Measurements from ENCODE around the gene DISP3.
A peak's percentile ranks its signal among the peaks of the same experiment; 100 is the strongest.

Gene DISP3, protein sequence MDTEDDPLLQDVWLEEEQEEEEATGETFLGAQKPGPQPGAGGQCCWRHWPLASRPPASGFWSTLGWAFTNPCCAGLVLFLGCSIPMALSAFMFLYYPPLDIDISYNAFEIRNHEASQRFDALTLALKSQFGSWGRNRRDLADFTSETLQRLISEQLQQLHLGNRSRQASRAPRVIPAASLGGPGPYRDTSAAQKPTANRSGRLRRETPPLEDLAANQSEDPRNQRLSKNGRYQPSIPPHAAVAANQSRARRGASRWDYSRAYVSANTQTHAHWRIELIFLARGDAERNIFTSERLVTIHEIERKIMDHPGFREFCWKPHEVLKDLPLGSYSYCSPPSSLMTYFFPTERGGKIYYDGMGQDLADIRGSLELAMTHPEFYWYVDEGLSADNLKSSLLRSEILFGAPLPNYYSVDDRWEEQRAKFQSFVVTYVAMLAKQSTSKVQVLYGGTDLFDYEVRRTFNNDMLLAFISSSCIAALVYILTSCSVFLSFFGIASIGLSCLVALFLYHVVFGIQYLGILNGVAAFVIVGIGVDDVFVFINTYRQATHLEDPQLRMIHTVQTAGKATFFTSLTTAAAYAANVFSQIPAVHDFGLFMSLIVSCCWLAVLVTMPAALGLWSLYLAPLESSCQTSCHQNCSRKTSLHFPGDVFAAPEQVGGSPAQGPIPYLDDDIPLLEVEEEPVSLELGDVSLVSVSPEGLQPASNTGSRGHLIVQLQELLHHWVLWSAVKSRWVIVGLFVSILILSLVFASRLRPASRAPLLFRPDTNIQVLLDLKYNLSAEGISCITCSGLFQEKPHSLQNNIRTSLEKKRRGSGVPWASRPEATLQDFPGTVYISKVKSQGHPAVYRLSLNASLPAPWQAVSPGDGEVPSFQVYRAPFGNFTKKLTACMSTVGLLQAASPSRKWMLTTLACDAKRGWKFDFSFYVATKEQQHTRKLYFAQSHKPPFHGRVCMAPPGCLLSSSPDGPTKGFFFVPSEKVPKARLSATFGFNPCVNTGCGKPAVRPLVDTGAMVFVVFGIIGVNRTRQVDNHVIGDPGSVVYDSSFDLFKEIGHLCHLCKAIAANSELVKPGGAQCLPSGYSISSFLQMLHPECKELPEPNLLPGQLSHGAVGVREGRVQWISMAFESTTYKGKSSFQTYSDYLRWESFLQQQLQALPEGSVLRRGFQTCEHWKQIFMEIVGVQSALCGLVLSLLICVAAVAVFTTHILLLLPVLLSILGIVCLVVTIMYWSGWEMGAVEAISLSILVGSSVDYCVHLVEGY (N-terminal part only)

GRCh38 chr1:11478571-11479374, at the start of gene DISP3:
Gene DISP3, plus strand, starts transcription at chr1:11479155. Its CDS starts 21,838 bp downstream, at chr1:11500993.
- peak; percentile 58 to 67 for DNase-seq

- no peak for DNase-seq
These were observed 49.7 kb upstream of the DISP3 start for GRCh38 chr1:11429226-11429625.

GRCh38 chr1:11429935-11430334, 49.0 kb upstream of the DISP3 start:
- no peak for DNase-seq

- no peak for DNase-seq
These were observed 46.9 kb upstream of the DISP3 start for GRCh38 chr1:11431941-11432507.

- no peak for DNase-seq
These were observed 46.4 kb upstream of the DISP3 start for GRCh38 chr1:11432526-11432925.

DNA sequence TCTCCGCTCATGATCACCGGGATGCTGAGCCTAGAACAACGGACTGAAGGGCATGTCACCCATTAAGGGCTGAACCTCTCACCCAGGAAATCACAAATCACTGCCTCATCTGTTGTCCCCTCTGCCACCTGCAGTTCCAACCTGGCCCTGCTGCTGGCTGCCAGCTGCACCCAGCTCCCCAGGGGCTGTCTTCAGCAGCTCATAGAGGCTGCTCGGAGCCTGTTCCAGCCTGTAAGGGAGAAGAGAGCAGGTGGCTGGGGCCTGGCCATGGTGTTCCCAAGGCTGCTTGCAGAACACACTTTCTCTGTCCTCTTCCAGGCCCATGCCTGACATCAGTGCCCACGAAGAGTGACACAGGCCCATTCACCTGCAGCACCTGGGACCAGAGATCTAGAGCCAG, 44.5 kb upstream of the DISP3 start:
- DNase-seq, result no peak

GRCh38 chr1:11434926-11435325, 44.0 kb upstream of the DISP3 start:
- DNase-seq, result no peak

DNA sequence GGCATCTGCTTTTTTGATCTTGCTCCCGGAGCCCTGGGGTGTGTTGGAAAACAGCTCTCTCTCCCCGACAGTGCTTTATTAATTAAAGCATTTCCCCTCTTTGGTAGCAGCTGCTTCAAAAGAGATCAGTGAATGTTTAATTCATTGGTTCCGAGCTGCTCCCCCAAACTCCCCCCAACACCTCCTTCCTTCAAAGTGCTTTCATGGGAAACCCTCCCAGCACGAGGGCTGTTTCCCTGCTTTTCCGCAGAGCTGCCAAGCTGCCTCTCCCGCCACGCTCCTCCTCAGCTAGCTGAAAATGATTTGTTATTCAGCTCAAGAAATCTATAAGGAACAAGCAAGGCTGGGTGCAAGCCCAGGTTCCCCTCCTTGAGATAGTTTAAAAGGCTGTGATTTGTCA, 40.0 kb upstream of the DISP3 start:
- DNase-seq, result no peak

- no peak for DNase-seq
These were observed 37.6 kb upstream of the DISP3 start for GRCh38 chr1:11441211-11441952.

DNA sequence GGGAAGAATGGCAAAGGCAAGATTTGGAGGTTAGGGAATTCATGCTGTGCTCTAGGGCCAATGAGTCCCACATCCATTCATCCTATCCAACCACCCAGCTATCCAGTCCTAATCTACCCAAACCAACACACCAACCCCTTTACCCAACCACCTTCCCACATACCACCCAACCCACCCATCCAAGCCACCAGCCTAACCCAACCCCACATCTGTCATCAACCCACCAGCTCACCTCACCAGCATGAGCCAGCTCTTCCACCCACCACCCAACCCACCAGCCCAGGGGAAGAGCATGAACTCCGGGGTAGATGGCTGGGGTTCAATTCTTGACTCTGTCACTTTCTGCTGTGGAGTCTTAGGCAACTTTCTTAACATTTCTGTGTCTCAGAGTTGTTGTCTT, 35.9 kb upstream of the DISP3 start:
- DNase-seq, result no peak

DNA sequence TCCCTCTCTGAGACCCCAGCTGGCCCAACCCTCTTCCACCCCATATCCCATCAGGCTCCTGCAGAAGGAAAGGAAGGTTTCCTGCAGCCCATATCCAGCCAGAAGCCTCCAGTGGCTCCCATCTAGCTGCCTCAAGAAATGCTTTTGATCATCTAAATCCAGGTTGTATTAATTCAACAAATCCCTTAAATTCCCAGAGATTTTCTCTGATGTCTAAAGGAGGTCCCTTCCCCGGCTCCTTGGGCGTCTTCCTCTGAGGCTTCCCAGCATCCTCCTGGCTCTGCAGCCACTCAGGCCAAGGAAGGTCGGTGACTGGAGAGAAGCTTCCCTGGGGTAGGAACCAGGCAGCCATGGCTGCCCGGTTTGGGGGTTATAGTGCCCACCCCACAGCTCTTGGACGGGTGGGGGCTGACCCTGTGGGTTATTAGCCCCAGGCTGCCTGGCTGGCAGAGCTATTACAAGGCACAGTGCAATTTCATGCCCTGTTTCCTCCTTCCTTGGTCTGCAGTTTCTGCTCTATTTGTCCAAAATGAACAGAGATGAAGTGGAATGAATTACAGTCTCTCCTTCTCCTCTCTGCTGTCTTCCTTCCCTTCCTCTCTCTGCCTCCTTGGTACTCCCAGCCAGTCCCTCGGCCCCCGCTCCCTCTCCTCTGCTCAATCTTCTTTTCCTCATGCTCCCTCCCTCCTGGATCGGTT, 34.8 kb upstream of the DISP3 start:
- no peak for DNase-seq

DNA sequence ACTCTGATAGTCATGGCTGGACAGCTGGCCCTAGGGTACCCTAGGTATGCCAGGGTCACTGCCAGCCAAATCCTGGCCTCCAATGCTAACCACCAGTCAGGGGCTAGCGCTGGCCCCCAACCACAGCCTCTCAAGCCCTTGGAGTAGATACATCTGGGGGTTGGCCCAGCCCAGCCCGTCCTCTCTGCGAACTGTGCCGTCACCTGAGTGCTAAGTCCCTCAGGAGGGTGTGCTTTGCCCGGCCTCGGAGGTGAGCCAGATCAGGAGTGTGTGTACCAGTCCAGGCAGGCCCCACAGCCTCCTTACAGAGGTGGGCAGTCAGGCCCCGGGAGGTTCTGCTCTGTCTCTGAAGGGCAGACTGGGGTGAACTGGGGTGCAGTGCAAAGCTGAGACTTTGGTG, 34.0 kb upstream of the DISP3 start:
- DNase-seq, result no peak

- DNase-seq, result no peak
These were observed 31.1 kb upstream of the DISP3 start for GRCh38 chr1:11447903-11448302.

- no peak for DNase-seq
These were observed 30.4 kb upstream of the DISP3 start for GRCh38 chr1:11448373-11449099.

DNA sequence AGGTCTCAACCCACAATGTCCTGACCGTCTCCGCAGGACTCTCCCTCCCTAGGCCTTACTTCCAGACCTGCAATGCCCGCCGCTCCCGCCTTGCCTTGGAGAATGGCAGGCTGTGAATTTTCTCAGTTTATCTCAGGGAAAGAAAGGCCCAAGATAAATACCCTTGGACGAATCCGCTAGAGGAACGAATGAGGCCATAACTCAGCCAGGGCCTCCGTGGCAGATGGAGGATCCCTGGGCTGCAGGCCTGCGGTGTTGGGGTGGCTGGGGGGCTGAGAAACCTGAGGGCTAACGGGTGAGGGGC, 29.9 kb upstream of the DISP3 start:
- DNase-seq, result no peak

- no peak for DNase-seq
These were observed 28.6 kb upstream of the DISP3 start for GRCh38 chr1:11450310-11450709.

DNA sequence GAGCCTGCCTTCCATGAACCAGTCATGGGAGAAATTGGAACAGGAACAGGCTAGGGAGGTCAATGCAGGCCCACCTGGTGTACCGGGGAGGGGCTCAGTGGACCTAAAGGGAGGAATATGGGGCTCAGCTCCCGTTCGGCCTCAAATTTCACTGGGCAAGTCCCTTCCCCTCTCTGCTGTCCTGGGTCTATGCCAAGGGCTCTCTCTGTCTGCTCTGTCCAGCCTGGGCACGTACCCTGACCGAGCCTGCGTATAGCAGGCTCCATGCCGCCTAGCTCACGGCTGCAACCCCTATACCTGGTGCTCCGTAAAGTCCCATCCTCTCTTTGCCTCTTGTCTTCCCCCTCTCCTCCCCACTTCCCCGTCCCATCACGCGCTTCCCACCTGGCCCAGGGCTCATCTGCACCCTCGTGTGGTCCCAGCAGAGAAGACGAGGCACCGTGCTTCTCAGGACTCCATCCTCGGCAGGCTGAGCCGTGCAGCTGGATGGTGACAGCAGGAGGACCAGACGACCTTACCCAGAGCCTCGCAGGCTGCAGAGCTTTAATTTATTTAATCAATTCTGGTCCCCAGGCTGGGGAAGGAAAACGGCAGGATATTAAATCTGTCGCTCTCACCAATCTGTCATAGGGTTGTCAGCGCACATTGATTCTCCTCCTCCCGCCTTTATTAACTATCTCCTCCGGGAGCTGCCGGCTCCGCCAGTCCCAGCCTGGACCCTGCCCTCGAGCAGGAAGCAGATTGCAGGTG, 25.0 kb upstream of the DISP3 start:
- DNase-seq, result no peak

DNA sequence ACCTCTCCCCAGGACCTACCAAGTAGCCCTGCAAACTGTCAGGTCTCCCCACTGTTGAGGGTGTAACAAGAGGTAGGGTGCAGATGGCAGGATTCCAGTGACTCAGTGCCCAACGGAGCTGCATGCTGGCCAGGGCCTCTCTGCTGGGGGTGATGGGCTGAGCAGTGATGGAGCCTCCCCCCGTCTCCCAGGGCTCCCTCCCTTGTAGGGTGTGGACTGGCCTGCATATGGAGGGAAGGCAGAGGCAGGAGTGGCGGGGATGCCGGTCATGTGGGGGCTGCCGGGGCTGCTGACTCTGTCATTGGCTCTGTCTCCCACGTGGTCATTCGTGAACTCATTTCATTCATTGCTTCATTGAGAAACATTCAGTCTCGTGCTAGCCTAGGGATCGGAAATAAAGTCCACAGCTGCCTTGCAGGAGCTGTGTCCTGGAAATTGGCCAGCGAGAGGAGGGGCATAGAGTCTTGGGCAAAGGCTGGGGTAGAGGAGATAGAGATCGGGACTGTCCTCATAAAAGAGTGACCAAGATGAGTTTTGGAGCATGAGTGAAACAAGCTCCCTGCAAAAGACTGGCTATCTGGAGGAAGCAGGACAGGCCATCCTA, 22.9 kb upstream of the DISP3 start:
- no peak for DNase-seq

GRCh38 chr1:11456965-11457364, 22.0 kb upstream of the DISP3 start:
- no peak for DNase-seq

Measured in CD4-positive, alpha-beta T cell treated with Interleukin-4 for 1 hour (primary cell).